GM12865 (cell line): ENCODE results near the gene PRR11.

Experiments
- DNase-seq: peaks from one replicate; pipeline ENCODE4 v3.0.0; 2010; ENCODE audit warnings: low read depth
- H3K4me3 ChIP-seq: 2 replicates; pipeline ENCODE4 v1.5.1; 2011; ENCODE audit warnings: mild to moderate bottlenecking, low read depth, low read length, control low read depth
- TF ChIP-seq, protein P1 (sequence below): IDR thresholded peaks from 2 replicates; pipeline ENCODE4 v1.5.1; 2011; ENCODE audit warnings: low read length, control low read depth, low read depth, inconsistent platforms; ENCODE audit not compliant: insufficient read depth; ENCODE audit errors: missing control alignments

PRR11 gene

DNA sequence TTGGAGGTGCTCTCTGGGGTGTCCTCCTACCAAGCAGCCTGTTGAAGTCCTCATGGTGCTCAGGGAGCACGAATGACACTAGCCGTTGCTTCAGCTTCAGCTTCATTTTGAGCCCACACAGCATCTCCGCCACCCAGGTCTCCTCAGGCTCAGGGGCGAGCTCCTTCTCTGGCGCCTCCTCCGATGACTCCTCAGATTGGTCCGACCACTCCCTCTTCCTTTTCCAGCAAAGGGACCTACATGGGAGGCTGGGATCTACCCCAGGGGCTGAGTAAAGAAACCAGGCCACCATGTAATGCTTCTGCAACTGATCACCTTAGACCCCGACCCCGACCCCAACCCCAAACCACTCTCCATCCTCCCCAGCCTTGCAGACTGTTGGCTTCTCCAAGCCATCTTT, 25.9 kb downstream of the PRR11 start:
- no peak overlapping the region for H3K4me3 ChIP-seq
- DNase-seq, result no peak
- TF ChIP-seq, protein P1, sequence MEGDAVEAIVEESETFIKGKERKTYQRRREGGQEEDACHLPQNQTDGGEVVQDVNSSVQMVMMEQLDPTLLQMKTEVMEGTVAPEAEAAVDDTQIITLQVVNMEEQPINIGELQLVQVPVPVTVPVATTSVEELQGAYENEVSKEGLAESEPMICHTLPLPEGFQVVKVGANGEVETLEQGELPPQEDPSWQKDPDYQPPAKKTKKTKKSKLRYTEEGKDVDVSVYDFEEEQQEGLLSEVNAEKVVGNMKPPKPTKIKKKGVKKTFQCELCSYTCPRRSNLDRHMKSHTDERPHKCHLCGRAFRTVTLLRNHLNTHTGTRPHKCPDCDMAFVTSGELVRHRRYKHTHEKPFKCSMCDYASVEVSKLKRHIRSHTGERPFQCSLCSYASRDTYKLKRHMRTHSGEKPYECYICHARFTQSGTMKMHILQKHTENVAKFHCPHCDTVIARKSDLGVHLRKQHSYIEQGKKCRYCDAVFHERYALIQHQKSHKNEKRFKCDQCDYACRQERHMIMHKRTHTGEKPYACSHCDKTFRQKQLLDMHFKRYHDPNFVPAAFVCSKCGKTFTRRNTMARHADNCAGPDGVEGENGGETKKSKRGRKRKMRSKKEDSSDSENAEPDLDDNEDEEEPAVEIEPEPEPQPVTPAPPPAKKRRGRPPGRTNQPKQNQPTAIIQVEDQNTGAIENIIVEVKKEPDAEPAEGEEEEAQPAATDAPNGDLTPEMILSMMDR, result no peak

GRCh38 chr17:59185997-59186396, 30.5 kb downstream of the PRR11 start:
- no peak for DNase-seq
- H3K4me3 ChIP-seq, result no peak overlapping the region
- TF ChIP-seq, protein P1, result no peak

GRCh38 chr17:59186850-59187249, 31.3 kb downstream of the PRR11 start:
- DNase-seq, result no peak
- no peak overlapping the region for H3K4me3 ChIP-seq
- TF ChIP-seq, protein P1, result no peak

GRCh38 chr17:59190806-59191205, 35.3 kb downstream of the PRR11 start:
- no peak for DNase-seq
- TF ChIP-seq, protein P1, result no peak
- H3K4me3 ChIP-seq, result no peak overlapping the region

DNA sequence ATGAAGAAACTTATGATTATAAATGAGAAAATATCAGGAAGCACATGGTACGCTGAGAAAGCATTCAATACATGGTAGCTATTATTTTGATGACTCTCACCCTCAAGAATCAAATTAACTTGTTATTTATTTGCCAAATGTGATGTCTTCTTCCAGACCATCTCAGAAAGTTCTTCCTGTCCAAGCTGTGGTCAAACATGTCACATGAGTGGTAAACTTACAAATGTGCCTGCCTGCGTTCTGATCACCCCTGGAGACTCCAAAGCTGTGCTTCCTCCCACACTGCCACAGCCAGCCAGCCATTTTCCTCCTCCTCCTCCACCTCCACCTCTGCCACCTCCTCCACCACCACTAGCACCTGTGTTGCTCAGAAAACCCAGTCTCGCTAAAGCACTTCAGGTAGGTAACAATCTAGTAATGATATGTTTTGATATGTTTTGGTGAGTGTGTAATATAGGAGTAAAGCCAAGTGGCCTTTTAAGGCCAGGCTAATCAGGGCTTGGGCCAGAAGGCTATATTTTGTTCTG, 37.9 kb downstream of the PRR11 start:
- TF ChIP-seq, protein P1, result no peak
- no peak overlapping the region for H3K4me3 ChIP-seq
- DNase-seq, result no peak

GRCh38 chr17:59199398-59199797, 43.9 kb downstream of the PRR11 start:
- no peak for DNase-seq
- no peak overlapping the region for H3K4me3 ChIP-seq
- TF ChIP-seq, protein P1, result no peak

- DNase-seq, result no peak
- TF ChIP-seq, protein P1, result no peak
- no peak overlapping the region for H3K4me3 ChIP-seq
These were observed 46.8 kb downstream of the PRR11 start for GRCh38 chr17:59202320-59202719.
